ENCODE data around the gene ASGR1. TPM values are rescaled to one million over a fixed set of nuclear protein-coding genes. Genes with fewer than 3 reads are reported as not detected.

ASGR1 gene
- total RNA-seq, 2 donors from 2014 or later, result 1.5 to 2.1 TPM

DNA sequence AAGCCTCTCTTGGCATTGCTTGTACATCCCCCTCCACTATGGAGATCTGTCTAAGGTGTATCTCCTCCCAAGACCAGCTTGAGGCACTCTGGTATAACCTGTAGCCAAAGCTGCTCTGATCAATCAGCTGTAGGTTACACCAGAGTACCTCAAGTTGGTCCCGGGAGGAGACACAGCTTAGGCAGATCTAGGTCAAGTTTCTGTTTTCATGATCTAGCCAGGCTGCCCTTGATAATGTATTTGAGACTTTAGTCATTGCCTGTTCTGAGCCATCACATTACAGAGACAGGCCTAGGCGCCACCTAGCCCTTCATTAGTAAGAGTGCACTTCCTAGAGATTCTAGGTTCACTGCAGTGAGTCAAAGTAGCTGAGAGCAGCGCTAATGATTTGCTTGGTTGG, 31.4 kb downstream of the ASGR1 start:
- Mint-ChIP-seq H3K9me3 (no peaks in the 10 kb centered on the region), H3K4me1 (ENCODE audit: low read depth) (no peaks in the 10 kb centered on the region), H3K4me3 (no peak overlapping the region), H3K36me3 (ENCODE audit: insufficient read depth in 2 of 2) (no peaks in the 10 kb centered on the region), H3K27ac (no peak overlapping the region), H3K27me3 (ENCODE audit: low read depth) (no peaks in the 10 kb centered on the region)
- peak; percentile 39 to 97 for ATAC-seq (replicated peaks in 1 of 2)
- peak in 1 of 2 donors; percentile 21 for DNase-seq

DNA sequence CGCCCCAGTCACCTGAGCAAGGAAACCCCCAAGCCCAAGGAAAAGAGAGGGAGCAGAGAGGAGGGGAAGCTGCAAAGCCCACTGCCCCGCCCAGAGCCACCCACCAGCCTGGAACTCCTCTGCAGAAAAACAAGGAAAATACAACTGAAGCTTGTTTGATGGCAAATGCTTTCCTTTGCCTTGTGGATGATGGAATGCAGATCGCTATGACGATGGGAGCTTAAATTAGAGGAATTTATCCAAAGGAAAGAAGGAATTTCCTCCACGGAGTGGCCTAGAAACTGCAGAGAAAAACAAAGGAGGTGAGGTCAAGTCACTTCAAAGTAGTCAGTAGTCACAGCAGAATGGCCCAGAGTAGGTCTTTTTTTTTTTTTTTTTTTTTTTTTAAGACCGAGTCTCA, 33.1 kb downstream of the ASGR1 start:
- H3K4me3 Mint-ChIP-seq, result no peak overlapping the region
- no peaks in the 10 kb centered on the region for H3K36me3 Mint-ChIP-seq (ENCODE audit: insufficient read depth in 2 of 2)
- no peaks in the 10 kb centered on the region for H3K9me3 Mint-ChIP-seq
- no peaks in the 10 kb centered on the region for H3K4me1 Mint-ChIP-seq (ENCODE audit: low read depth)
- no peak for DNase-seq
- H3K27me3 Mint-ChIP-seq (ENCODE audit: low read depth), result no peaks in the 10 kb centered on the region
- ATAC-seq (replicated peaks in 1 of 2), result no peak
- H3K27ac Mint-ChIP-seq, result no peak overlapping the region

DNA sequence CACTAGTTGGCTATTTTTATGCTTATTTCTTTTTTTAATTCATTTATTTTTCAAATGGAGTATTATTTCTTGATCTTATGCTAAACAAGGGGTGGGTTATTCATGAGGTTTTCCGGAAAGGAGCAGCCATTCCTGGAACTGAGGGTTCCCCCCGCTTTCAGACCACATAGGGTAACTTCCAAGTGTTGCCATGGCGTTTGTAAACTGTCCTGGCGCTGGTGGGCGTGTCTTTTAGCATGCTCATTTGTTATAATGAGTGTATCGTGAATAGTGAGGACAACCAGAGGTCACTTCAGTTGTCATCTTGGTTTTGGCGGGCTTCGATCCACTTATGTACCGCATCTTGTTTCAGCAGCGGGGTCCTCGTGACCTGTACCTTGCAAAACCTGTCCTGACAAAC, 35.0 kb downstream of the ASGR1 start:
- Mint-ChIP-seq H3K36me3 (ENCODE audit: insufficient read depth in 2 of 2) (no peaks in the 10 kb centered on the region), H3K4me3 (no peak overlapping the region), H3K4me1 (ENCODE audit: low read depth) (no peaks in the 10 kb centered on the region), H3K9me3 (no peaks in the 10 kb centered on the region), H3K27me3 (ENCODE audit: low read depth) (no peaks in the 10 kb centered on the region), H3K27ac (no peak overlapping the region)
- DNase-seq, result no peak
- ATAC-seq (replicated peaks in 1 of 2), result no peak

DNA sequence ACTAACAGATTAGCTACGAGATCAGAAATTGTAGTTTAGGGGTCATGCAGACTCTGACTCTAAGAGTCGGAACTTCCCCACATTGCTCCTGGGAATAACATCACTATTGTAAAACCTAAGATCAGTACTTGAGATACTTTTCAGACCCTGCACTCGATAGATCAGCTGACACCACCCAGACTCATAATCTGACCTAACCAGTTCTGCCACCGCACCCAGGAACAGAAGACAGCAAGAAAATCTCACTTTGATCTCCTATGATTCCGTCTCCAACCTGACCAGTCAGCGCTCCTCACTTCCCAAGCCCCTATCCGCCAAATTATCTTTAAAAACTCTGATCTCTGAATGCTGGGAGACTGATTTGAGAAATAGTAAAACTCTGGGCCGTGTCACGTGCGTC, 37.3 kb downstream of the ASGR1 start:
- H3K27me3 Mint-ChIP-seq (ENCODE audit: low read depth), result no peaks in the 10 kb centered on the region
- no peak for DNase-seq
- H3K4me1 Mint-ChIP-seq (ENCODE audit: low read depth), result no peaks in the 10 kb centered on the region
- no peaks in the 10 kb centered on the region for H3K36me3 Mint-ChIP-seq (ENCODE audit: insufficient read depth in 2 of 2)
- H3K9me3 Mint-ChIP-seq, result no peaks in the 10 kb centered on the region
- H3K27ac Mint-ChIP-seq, result no peak overlapping the region
- H3K4me3 Mint-ChIP-seq, result no peak overlapping the region
- ATAC-seq (replicated peaks in 1 of 2), result no peak

DNA sequence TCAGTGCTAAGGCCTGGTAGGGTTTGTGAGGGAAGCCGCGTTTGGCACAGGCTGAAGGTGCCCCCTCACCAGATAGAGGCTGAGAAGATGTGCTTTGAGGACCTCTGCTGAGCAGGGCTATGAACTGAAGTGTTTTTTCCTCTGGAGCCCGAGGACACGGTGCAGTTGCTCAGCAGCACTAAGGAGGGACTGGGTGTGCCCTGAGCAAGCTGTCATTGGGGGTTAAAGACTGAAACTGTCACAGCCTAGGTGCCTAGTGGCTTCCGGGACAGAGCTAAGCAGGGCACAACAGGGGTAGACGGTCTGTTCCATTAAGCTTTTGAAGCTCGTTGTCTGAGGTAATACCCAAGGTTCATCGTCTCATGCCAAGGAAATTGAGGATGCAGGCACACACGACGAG, 39.8 kb downstream of the ASGR1 start:
- Mint-ChIP-seq H3K4me3 (no peak overlapping the region), H3K9me3 (no peaks in the 10 kb centered on the region), H3K27ac (no peak overlapping the region), H3K27me3 (ENCODE audit: low read depth) (no peaks in the 10 kb centered on the region), H3K4me1 (ENCODE audit: low read depth) (no peaks in the 10 kb centered on the region), H3K36me3 (ENCODE audit: insufficient read depth in 2 of 2) (no peaks in the 10 kb centered on the region)
- no peak for DNase-seq
- no peak for ATAC-seq (replicated peaks in 1 of 2)

DNA sequence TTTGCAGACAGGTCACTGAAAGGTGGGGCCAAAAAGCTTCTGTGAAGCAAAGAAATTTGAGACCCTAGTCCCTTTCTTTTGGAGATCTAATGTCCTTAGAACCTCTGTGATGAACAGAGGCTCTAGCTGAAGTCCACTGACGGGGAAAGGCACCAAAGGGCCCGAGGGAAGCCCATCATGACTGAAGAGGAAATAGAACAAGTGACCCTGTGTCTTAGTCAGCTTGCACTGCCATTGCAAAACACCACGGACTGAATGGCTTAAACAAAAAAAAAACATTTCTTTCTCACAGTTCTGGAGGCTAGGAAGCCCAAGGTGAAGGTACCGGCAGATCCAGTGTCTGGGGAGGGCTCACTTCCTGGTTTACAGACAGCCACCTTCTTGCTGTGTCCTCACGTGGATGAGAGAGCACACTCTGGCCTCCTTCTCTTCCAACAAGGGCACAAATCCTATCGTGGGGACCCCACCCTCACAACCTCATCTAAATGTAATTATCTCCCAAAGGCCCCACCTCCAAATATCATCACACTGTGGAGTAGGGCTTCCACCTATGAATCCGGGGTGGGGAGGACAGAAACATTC, 40.3 kb downstream of the ASGR1 start:
- H3K36me3 Mint-ChIP-seq (ENCODE audit: insufficient read depth in 2 of 2), result no peaks in the 10 kb centered on the region
- no peak for DNase-seq
- no peak overlapping the region for H3K4me3 Mint-ChIP-seq
- no peak for ATAC-seq (replicated peaks in 1 of 2)
- peaks cover under 1% of the 10 kb centered on the region for H3K4me1 Mint-ChIP-seq (ENCODE audit: low read depth)
- no peak overlapping the region for H3K27ac Mint-ChIP-seq
- no peaks in the 10 kb centered on the region for H3K9me3 Mint-ChIP-seq
- H3K27me3 Mint-ChIP-seq (ENCODE audit: low read depth), result no peaks in the 10 kb centered on the region

DNA sequence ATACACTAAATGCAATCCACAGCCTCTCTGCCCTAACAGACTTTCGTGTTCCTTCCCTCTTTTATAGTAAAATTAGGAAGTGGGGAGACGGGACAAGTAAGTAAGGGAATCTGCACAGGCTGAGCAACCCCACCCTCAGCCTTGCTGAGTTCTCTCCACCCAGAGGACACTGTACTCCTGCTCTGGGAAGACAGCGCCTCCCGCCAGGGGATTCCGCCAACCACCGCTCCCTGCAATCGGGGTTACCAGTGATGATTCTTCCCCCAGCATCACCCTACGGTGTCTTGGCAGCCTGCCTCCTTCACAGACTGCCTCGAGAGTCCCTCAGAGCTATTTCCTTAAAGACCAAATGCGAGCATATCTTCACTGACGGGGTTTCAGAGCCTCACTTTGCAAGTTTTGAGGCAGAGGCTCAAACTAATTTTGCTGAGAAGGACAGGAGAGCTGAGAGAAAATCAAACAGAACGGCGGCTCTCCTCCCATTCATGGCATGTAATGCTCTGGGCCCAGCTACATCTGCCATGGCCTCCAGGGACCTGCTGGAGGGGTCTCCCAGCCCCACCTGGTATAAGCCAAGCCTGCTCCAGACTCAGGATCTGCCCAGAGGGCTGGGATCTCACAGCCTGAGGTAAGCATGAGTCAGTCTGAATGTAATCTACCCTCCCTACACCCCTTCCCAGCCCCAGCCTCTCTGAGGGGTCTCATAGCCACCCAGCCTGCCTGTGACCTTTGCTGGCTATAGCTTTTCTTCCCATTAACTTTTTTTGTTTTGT, 41.8 kb downstream of the ASGR1 start:
- no peaks in the 10 kb centered on the region for H3K36me3 Mint-ChIP-seq (ENCODE audit: insufficient read depth in 2 of 2)
- ATAC-seq (replicated peaks in 1 of 2) (no peak), DNase-seq (no peak)
- H3K4me1 Mint-ChIP-seq (ENCODE audit: low read depth), result peaks cover 16% of the 10 kb centered on the region
- H3K27ac Mint-ChIP-seq, result no peak overlapping the region
- no peak overlapping the region for H3K4me3 Mint-ChIP-seq
- no peaks in the 10 kb centered on the region for H3K27me3 Mint-ChIP-seq (ENCODE audit: low read depth)
- H3K9me3 Mint-ChIP-seq, result no peaks in the 10 kb centered on the region

DNA sequence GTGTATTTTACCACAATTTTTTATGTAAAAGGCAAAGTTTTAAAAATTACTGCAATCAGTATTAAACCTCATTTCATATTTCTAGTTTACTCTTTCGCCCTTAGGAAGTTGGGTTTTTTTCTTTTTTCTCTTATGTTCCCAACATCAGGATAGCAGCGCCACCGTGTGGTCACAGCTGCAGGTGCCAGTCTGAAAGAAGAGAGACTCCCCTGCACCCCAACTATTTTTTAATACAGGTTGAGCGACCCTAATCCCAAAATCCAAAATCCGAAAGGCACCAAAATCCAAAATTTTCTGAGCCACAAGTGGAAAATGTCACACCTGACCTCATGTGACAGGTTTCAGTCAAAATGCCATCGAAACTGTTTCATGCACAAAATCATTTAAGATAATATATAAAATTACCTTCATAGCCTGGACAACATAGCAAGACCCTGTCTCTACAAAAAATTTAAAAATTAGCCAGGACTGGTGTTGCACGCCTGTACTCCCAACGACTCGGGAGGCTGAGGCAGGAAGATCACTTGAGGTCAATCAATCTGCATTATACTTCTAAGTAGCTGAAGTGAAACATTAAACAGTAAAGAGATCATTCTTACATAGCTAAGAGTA, 42.8 kb downstream of the ASGR1 start:
- DNase-seq (peak; percentile 78 to 80), ATAC-seq (replicated peaks in 1 of 2) (no peak)
- Mint-ChIP-seq H3K4me3 (peak overlapping the region in 1 of 2 donors; percentile 31), H3K27ac (no peak overlapping the region), H3K36me3 (ENCODE audit: insufficient read depth in 2 of 2) (no peaks in the 10 kb centered on the region), H3K4me1 (ENCODE audit: low read depth) (peaks cover 26% of the 10 kb centered on the region), H3K27me3 (ENCODE audit: low read depth) (no peaks in the 10 kb centered on the region), H3K9me3 (no peaks in the 10 kb centered on the region)

DNA sequence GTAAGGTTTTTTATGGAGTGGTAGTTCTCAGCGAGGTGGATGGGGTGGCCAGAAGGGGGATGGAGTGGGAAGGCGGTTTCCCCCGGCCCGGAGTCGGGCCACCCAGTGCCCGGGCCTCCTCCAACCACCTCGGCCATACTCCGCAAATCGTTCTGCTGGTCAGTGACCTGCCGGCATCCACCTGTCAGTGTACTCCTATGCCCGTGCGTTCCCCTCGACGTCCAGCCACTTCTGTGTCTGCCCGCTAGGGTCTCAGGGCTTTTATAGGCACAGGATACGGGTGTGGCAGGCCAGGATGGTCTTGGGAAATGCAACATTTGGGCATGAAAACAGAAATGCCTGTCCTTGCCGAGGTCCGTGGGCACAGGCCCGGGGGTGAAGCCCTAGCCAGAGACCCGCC, 45.3 kb downstream of the ASGR1 start:
- Mint-ChIP-seq H3K4me1 (ENCODE audit: low read depth) (peaks cover 35% of the 10 kb centered on the region), H3K9me3 (no peaks in the 10 kb centered on the region), H3K4me3 (peak overlapping the region; percentile 77 to 81), H3K27ac (peak overlapping the region; percentile 62), H3K27me3 (ENCODE audit: low read depth) (no peaks in the 10 kb centered on the region), H3K36me3 (ENCODE audit: insufficient read depth in 2 of 2) (no peaks in the 10 kb centered on the region)
- no peak for ATAC-seq (replicated peaks in 1 of 2)
- DNase-seq, result no peak

DNA sequence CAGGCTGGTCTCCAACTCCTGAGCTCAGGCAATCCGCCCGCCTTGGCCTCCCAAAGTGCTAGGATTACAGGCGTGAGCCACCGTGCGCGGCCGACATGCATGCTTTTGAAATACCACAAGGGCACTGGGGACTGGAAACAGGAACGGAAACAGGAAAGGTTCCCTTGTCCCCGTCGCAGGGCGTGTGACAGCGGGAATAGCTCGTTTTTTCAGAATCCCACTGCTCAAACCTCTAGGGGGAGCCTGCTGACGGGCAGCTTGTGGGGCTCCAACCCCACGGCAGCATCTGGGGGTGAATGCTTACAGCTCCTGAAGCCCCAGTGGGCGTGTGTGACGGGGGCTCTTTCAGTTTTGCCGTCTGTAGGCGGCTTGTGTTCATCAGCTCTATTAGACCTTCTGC, 45.7 kb downstream of the ASGR1 start:
- Mint-ChIP-seq H3K4me3 (peak overlapping the region; percentile 77 to 81), H3K27ac (peak overlapping the region; percentile 62), H3K9me3 (no peaks in the 10 kb centered on the region), H3K4me1 (ENCODE audit: low read depth) (peaks cover 35% of the 10 kb centered on the region), H3K27me3 (ENCODE audit: low read depth) (no peaks in the 10 kb centered on the region), H3K36me3 (ENCODE audit: insufficient read depth in 2 of 2) (no peaks in the 10 kb centered on the region)
- ATAC-seq (replicated peaks in 1 of 2) (peak; percentile 23 to 31), DNase-seq (peak; percentile 49 to 58)

DNA sequence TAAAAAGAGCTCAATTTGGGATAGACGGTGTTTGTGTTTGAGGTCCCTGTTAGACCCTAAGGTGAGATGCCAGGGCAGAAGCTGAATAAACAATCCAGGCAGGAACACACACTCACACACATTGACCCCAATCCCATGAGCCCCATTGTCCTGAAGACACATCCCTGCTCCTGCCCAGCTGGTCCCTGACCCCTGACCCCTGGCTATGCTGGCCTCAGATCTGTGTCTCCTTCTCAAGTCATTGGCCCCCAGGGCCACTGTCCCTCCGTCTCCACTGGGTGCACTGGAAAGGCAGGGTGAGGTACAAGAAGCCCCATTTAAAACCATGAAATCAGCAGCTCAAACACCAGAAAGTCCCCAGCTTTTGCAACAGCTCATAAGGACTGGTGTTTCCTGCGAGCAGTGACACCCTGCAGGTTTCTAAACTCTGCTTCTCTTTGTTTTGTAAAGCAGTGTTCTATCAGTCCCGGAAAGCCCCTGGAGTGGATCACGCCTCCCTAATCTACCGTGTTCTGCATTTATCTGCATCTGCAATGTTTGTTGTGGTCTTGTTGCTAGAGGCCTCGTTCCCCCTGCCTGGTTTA, 46.6 kb downstream of the ASGR1 start:
- H3K4me1 Mint-ChIP-seq (ENCODE audit: low read depth), result peaks cover 35% of the 10 kb centered on the region
- H3K27me3 Mint-ChIP-seq (ENCODE audit: low read depth), result no peaks in the 10 kb centered on the region
- ATAC-seq (replicated peaks in 1 of 2) (peak; percentile 99), DNase-seq (peak; percentile 74)
- peak overlapping the region; percentile 64 to 67 for H3K4me3 Mint-ChIP-seq
- H3K9me3 Mint-ChIP-seq, result no peaks in the 10 kb centered on the region
- H3K36me3 Mint-ChIP-seq (ENCODE audit: insufficient read depth in 2 of 2), result no peaks in the 10 kb centered on the region
- peak overlapping the region; percentile 72 for H3K27ac Mint-ChIP-seq

DNA sequence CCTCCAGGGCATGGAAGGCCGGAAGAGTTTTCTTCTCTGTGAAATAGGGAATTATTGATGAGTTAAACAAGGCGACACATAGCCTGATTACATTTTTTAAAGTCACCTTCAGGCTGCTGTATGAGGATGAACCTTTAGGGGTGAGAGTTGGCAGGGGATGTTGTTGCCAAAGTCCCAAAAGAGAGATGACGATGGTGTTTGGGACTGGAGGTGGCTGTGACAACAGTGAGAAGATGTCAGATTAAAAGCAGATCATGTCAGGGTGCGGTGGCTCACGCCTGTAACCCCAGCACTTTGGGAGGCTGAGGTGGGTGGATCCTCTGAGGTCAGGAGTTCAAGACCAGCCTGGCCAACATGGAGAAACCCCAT, 47.8 kb downstream of the ASGR1 start:
- Mint-ChIP-seq H3K4me1 (ENCODE audit: low read depth) (peaks cover 35% of the 10 kb centered on the region), H3K4me3 (peak overlapping the region; percentile 43 to 67), H3K27me3 (ENCODE audit: low read depth) (no peaks in the 10 kb centered on the region), H3K9me3 (no peaks in the 10 kb centered on the region), H3K27ac (peak overlapping the region; percentile 49), H3K36me3 (ENCODE audit: insufficient read depth in 2 of 2) (no peaks in the 10 kb centered on the region)
- no peak for ATAC-seq (replicated peaks in 1 of 2)
- DNase-seq, result no peak

DNA sequence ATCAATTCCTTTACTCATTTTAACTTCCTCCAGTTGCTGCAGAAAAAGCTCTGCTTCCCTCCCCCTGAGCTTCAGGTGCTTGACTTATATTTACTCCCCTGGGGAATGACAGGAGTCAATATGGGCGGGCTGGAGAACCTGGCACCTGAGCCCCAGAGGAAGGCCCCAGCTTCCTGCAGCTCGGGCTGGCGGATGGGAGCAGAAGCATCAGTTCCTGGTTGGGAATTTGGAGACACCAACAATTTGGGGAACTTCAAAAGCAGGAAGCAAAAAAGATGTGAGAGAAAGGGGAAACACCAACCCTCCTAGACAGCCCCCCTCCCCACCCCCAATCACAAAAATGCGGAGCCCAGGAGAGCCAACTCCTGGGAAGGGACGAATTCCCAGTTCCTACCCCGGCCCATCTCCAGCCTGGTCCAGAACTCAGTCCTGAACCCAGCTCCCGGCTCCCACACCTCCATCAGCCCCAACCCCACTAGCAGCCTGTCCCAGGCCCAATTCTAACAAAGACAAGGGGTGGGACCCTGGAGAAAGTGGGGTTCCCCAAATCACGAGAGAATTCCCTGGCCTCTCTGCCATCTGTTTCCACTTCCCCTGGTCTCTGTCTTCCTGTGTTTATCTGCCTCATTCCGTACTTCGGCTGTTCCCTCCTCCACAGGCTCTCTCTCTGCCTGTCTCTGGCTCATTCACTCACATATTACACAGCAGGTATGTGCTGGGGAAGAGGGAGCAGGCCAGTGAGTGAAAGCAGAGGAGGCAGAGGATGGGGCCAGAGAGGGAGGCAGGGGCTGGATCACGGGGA, 48.3 kb downstream of the ASGR1 start:
- DNase-seq (no peak), ATAC-seq (replicated peaks in 1 of 2) (no peak)
- Mint-ChIP-seq H3K27ac (no peak overlapping the region), H3K36me3 (ENCODE audit: insufficient read depth in 2 of 2) (no peaks in the 10 kb centered on the region), H3K4me1 (ENCODE audit: low read depth) (peaks cover 35% of the 10 kb centered on the region), H3K4me3 (peak overlapping the region in 1 of 2 donors; percentile 67), H3K9me3 (no peaks in the 10 kb centered on the region), H3K27me3 (ENCODE audit: low read depth) (no peaks in the 10 kb centered on the region)
